ENCODE measurements around the gene MTG2. TPM values are rescaled to one million over a fixed set of nuclear protein-coding genes. Genes with fewer than 3 reads are reported as not detected.
A peak's percentile ranks its signal among the peaks of the same experiment; 100 is the strongest.

Gene MTG2
- total and polyA plus RNA-seq, 2 of the 13 experiments (the other 11 are each of a cell fraction or from before 2014, with no cell fraction given), result 20.4 to 37.8 TPM

- TF ChIP-seq MAX (IDR thresholded peaks at IDR 0.05) (peak; percentile 11), SSRP1 (CRISPR knock-in tag; IDR thresholded peaks at IDR 0.05) (no peak), ZFYVE20 (CRISPR knock-in tag; IDR thresholded peaks at IDR 0.05; ENCODE audit: borderline replicate concordance, low read depth) (no peak), ZFP90 (CRISPR knock-in tag; IDR thresholded peaks at IDR 0.05; ENCODE audit: borderline replicate concordance) (no peak), SAP130 (CRISPR knock-in tag; IDR thresholded peaks at IDR 0.05; ENCODE audit: low read depth) (peak; percentile 38; the same call in 1 of the 2 replicates), CBFB (CRISPR knock-in tag; IDR thresholded peaks at IDR 0.05) (no peak), ZNF510 (CRISPR knock-in tag; IDR thresholded peaks at IDR 0.05; ENCODE audit: low read depth) (no peak), KLF6 (CRISPR knock-in tag; IDR thresholded peaks at IDR 0.05) (no peak), PRDM4 (CRISPR knock-in tag; IDR thresholded peaks at IDR 0.05; ENCODE audit: borderline replicate concordance) (no peak), MNT (IDR thresholded peaks at IDR 0.05) (no peak), ZSCAN25 (CRISPR knock-in tag; IDR thresholded peaks at IDR 0.05) (no peak), ZKSCAN8 (CRISPR knock-in tag; IDR thresholded peaks at IDR 0.05; ENCODE audit: borderline replicate concordance) (no peak), MTERF4 (CRISPR knock-in tag; IDR thresholded peaks at IDR 0.05) (no peak), ZNF44 (CRISPR knock-in tag; IDR thresholded peaks at IDR 0.05) (no peak), RNF2 (conservative IDR thresholded peaks at IDR 0.05; ENCODE audit: low read depth) (no peak), TARDBP (CRISPR knock-in tag; IDR thresholded peaks at IDR 0.05) (no peak), NFKBIZ (CRISPR knock-in tag; IDR thresholded peaks at IDR 0.05) (no peak), ZBTB3 (CRISPR knock-in tag; IDR thresholded peaks at IDR 0.05; ENCODE audit: borderline replicate concordance, low read depth) (no peak), HNRNPH1 (optimal IDR thresholded peaks at IDR 0.05; ENCODE audit: low read depth, low read length) (no peak), ELF4 (CRISPR knock-in tag; IDR thresholded peaks at IDR 0.05; ENCODE audit: borderline replicate concordance) (no peak), GATAD2A (CRISPR knock-in tag; IDR thresholded peaks at IDR 0.05) (no peak)
- TF ChIP-seq, protein P1, sequence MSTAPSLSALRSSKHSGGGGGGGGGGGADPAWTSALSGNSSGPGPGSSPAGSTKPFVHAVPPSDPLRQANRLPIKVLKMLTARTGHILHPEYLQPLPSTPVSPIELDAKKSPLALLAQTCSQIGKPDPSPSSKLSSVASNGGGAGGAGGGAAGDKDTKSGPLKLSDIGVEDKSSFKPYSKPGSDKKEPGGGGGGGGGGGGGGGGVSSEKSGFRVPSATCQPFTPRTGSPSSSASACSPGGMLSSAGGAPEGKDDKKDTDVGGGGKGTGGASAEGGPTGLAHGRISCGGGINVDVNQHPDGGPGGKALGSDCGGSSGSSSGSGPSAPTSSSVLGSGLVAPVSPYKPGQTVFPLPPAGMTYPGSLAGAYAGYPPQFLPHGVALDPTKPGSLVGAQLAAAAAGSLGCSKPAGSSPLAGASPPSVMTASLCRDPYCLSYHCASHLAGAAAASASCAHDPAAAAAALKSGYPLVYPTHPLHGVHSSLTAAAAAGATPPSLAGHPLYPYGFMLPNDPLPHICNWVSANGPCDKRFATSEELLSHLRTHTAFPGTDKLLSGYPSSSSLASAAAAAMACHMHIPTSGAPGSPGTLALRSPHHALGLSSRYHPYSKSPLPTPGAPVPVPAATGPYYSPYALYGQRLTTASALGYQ (CRISPR knock-in tag; IDR thresholded peaks at IDR 0.05), result no peak
- TF ChIP-seq, protein P2, sequence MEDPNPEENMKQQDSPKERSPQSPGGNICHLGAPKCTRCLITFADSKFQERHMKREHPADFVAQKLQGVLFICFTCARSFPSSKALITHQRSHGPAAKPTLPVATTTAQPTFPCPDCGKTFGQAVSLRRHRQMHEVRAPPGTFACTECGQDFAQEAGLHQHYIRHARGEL (CRISPR knock-in tag; IDR thresholded peaks at IDR 0.05), result no peak
These were observed 33.9 kb upstream of the MTG2 start (continued) for GRCh38 chr20:62148908-62149314.

All from HepG2 (cell line).